Stimulated activated CD4-positive, alpha-beta T cell treated with anti-CD3 and anti-CD28 coated beads, Interleukin-12 subunit alpha, Interleukin-12 subunit beta, amount 100 ng/mL, for 4 hours (primary cell): Measurements from ENCODE around the gene GARS1.

Experiments used
- DNase-seq: peaks from one replicate; pipeline ENCODE4 v3.0.0-alpha.2; 2020

Gene GARS1

GRCh38 chr7:30657131-30657530 lies 62.5 kb downstream of the GARS1 start:
- DNase-seq = no peak

GRCh38 chr7:30658479-30659074 lies 63.9 kb downstream of the GARS1 start:
- DNase-seq = no peak

- DNase-seq = no peak
Observed at GRCh38 chr7:30659312-30659711, 64.6 kb downstream of the GARS1 start.

- no peak for DNase-seq
Observed at GRCh38 chr7:30660331-30661255, 65.9 kb downstream of the GARS1 start.

GRCh38 chr7:30661926-30662325 lies 67.2 kb downstream of the GARS1 start:
- DNase-seq = no peak

GRCh38 chr7:30662431-30662939 lies 67.8 kb downstream of the GARS1 start:
- no peak for DNase-seq

GRCh38 chr7:30663414-30663813 lies 68.7 kb downstream of the GARS1 start:
- no peak for DNase-seq

GRCh38 chr7:30664184-30664885 lies 69.7 kb downstream of the GARS1 start:
- no peak for DNase-seq

GRCh38 chr7:30665043-30665442 lies 70.4 kb downstream of the GARS1 start:
- no peak for DNase-seq

GRCh38 chr7:30665449-30665848 lies 70.8 kb downstream of the GARS1 start:
- no peak for DNase-seq

- no peak for DNase-seq
Observed at GRCh38 chr7:30667172-30667571, 72.5 kb downstream of the GARS1 start.

GRCh38 chr7:30668102-30668501 lies 73.4 kb downstream of the GARS1 start:
- DNase-seq = no peak

- no peak for DNase-seq
Observed at GRCh38 chr7:30671793-30672465, 77.3 kb downstream of the GARS1 start.

- no peak for DNase-seq
Observed at GRCh38 chr7:30674420-30674819, 79.7 kb downstream of the GARS1 start.

- DNase-seq = no peak
Observed at GRCh38 chr7:30674876-30675275, 80.2 kb downstream of the GARS1 start.

- DNase-seq = no peak
Observed at GRCh38 chr7:30678805-30679204, 84.1 kb downstream of the GARS1 start.

GRCh38 chr7:30679664-30680063 lies 85.0 kb downstream of the GARS1 start:
- no peak for DNase-seq

GRCh38 chr7:30681331-30681797 lies 86.7 kb downstream of the GARS1 start:
- no peak for DNase-seq

- no peak for DNase-seq
Observed at GRCh38 chr7:30681815-30682211, 87.1 kb downstream of the GARS1 start.

GRCh38 chr7:30682212-30683083 lies 87.8 kb downstream of the GARS1 start, which contains the start of gene CRHR2:
TSS of gene CRHR2 (minus strand) at chr7:30682456. CDS start at chr7:30682280, 176 bp downstream.
- peak; percentile 21 for DNase-seq

- no peak for DNase-seq
Observed at GRCh38 chr7:30683306-30683705, 88.6 kb downstream of the GARS1 start.
